Measurements from ENCODE around the gene CRYAA. TPM values are rescaled to one million over a fixed set of nuclear protein-coding genes. Genes with fewer than 3 reads are reported as not detected.

The CRYAA gene
- total RNA-seq, 2 experiments from 2014 or later: not detected

- H3K4me3 ChIP-seq (ENCODE audit: low read depth, low read length, poor library complexity, severe bottlenecking): no peak overlapping the region
- H3K27ac ChIP-seq (ENCODE audit: low read depth, low read length, poor library complexity, severe bottlenecking): no peak overlapping the region
- no peaks in the 10 kb centered on the region for H4K20me1 ChIP-seq (ENCODE audit: insufficient read depth, low read length)
- H3K9me2 ChIP-seq (ENCODE audit: insufficient read depth, low read length): no peaks in the 10 kb centered on the region
- no peak for DNase-seq (ENCODE audit: low spot score)
- POLR2A ChIA-PET: no interaction called here
- H3K36me3 ChIP-seq (ENCODE audit: insufficient read depth, low read length): no peaks in the 10 kb centered on the region
- H3K4me1 ChIP-seq (ENCODE audit: insufficient read depth, low read length, poor library complexity, severe bottlenecking): no peaks in the 10 kb centered on the region
- CTCF ChIA-PET (ENCODE audit: unreplicated experiment): no interaction called here
- H3K4me2 ChIP-seq (ENCODE audit: low read length): no peak overlapping the region
- TF ChIP-seq CTCF (conservative IDR thresholded peaks at IDR 0.05; ENCODE audit: low read length) (no peak), EZH2phosphoT487 (IDR thresholded peaks at IDR 0.05; ENCODE audit: borderline replicate concordance, low read depth, low read length) (no peak)
- H3K79me2 ChIP-seq (ENCODE audit: insufficient read depth, low read depth, low read length): no peaks in the 10 kb centered on the region
- intact Hi-C loops (cut with micrococcal nuclease; ENCODE audit: unreplicated experiment): no loop called here
- no peak overlapping the region for H2AFZ ChIP-seq (ENCODE audit: low read length)
- H3K9me3 ChIP-seq (ENCODE audit: low read length): peaks cover 7% of the 10 kb centered on the region
- no TSS peak for BruUV-seq (replicated peaks)
Measured at GRCh38 chr21:43206231-43207042, 37.6 kb downstream of the CRYAA start.

- Histone ChIP-seq H3K79me2 (ENCODE audit: insufficient read depth, low read depth, low read length) (no peaks in the 10 kb centered on the region), H3K9me3 (ENCODE audit: low read length) (peaks cover 2% of the 10 kb centered on the region), H3K9me2 (ENCODE audit: insufficient read depth, low read length) (no peaks in the 10 kb centered on the region), H2AFZ (ENCODE audit: low read length) (no peak overlapping the region), H4K20me1 (ENCODE audit: insufficient read depth, low read length) (no peaks in the 10 kb centered on the region), H3K27ac (ENCODE audit: low read depth, low read length, poor library complexity, severe bottlenecking) (no peak overlapping the region), H3K36me3 (ENCODE audit: insufficient read depth, low read length) (no peaks in the 10 kb centered on the region), H3K4me1 (ENCODE audit: insufficient read depth, low read length, poor library complexity, severe bottlenecking) (no peaks in the 10 kb centered on the region), H3K4me2 (ENCODE audit: low read length) (no peak overlapping the region), H3K4me3 (ENCODE audit: low read depth, low read length, poor library complexity, severe bottlenecking) (no peak overlapping the region)
- BruUV-seq (replicated peaks): no TSS peak
- intact Hi-C loops (cut with micrococcal nuclease; ENCODE audit: unreplicated experiment): no loop called here
- no peak for DNase-seq (ENCODE audit: low spot score)
- ChIA-PET CTCF (ENCODE audit: unreplicated experiment) (no interaction called here), POLR2A (no interaction called here)
- TF ChIP-seq EZH2phosphoT487 (IDR thresholded peaks at IDR 0.05; ENCODE audit: borderline replicate concordance, low read depth, low read length) (no peak), CTCF (conservative IDR thresholded peaks at IDR 0.05; ENCODE audit: low read length) (no peak)
Measured at GRCh38 chr21:43207043-43207315, 38.2 kb downstream of the CRYAA start.

GRCh38 chr21:43207868-43208267, 39.1 kb downstream of the CRYAA start:
- Histone ChIP-seq H3K79me2 (ENCODE audit: insufficient read depth, low read depth, low read length) (no peaks in the 10 kb centered on the region), H3K4me1 (ENCODE audit: insufficient read depth, low read length, poor library complexity, severe bottlenecking) (no peaks in the 10 kb centered on the region), H2AFZ (ENCODE audit: low read length) (no peak overlapping the region), H3K36me3 (ENCODE audit: insufficient read depth, low read length) (no peaks in the 10 kb centered on the region), H3K9me2 (ENCODE audit: insufficient read depth, low read length) (no peaks in the 10 kb centered on the region), H4K20me1 (ENCODE audit: insufficient read depth, low read length) (no peaks in the 10 kb centered on the region), H3K27ac (ENCODE audit: low read depth, low read length, poor library complexity, severe bottlenecking) (no peak overlapping the region), H3K4me2 (ENCODE audit: low read length) (no peak overlapping the region), H3K4me3 (ENCODE audit: low read depth, low read length, poor library complexity, severe bottlenecking) (no peak overlapping the region), H3K9me3 (ENCODE audit: low read length) (no peaks in the 10 kb centered on the region)
- intact Hi-C loops (cut with micrococcal nuclease; ENCODE audit: unreplicated experiment): no loop called here
- DNase-seq (ENCODE audit: low spot score): no peak
- ChIA-PET CTCF (ENCODE audit: unreplicated experiment) (interaction anchor here (0.6 kb wide), 1 partner anchor 420 kb away, joined by 3 read pairs; no protein-coding TSS in a partner anchor), POLR2A (no interaction called here)
- no TSS peak for BruUV-seq (replicated peaks)
- no peak for TF ChIP-seq EZH2phosphoT487 (IDR thresholded peaks at IDR 0.05; ENCODE audit: borderline replicate concordance, low read depth, low read length)
- no peak for TF ChIP-seq CTCF (conservative IDR thresholded peaks at IDR 0.05; ENCODE audit: low read length)

All from OCI-LY7 (cell line).